ENCODE measurements around the gene TTLL13.

Gene TTLL13

DNA sequence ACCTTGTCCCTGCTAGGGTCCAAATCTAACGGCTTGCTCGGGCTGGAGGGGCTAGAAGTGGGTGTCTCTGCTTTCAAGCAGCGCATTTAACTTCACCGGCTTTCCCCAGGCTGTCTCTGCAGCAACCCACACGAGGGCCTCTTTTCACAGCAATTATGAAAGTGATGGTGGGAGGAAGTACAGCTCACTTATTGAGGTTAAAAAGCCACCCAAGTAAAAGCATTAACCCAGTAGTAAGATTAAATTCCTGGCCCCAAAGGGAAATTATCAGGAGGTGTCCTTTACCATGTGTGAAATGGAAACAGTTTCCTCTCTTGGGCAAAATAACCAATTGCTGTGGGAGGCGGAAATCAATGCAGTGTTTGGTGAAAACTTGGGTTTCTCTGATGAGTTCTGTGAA is 57.2 kb downstream of the TTLL13 start:
- no peak overlapping the region for H3K4me3 ChIP-seq (ENCODE audit: low read length)
- no peak overlapping the region for H3K4me2 ChIP-seq (ENCODE audit: low read depth, low read length)
- H3K4me1 ChIP-seq (ENCODE audit: low read length) = no peaks in the 10 kb centered on the region
- no peaks in the 10 kb centered on the region for H3K36me3 ChIP-seq (replicated peaks; ENCODE audit: insufficient read depth, low read length)
- no peak overlapping the region for H2AFZ ChIP-seq (ENCODE audit: low read length)
- no peaks in the 10 kb centered on the region for H3K79me2 ChIP-seq (ENCODE audit: low read length)
- DNase-seq = no peak
- H3K27ac ChIP-seq (ENCODE audit: low read length) = no peak overlapping the region
- H3K9ac ChIP-seq (ENCODE audit: low read length) = no peak overlapping the region
- TF ChIP-seq, protein P1, sequence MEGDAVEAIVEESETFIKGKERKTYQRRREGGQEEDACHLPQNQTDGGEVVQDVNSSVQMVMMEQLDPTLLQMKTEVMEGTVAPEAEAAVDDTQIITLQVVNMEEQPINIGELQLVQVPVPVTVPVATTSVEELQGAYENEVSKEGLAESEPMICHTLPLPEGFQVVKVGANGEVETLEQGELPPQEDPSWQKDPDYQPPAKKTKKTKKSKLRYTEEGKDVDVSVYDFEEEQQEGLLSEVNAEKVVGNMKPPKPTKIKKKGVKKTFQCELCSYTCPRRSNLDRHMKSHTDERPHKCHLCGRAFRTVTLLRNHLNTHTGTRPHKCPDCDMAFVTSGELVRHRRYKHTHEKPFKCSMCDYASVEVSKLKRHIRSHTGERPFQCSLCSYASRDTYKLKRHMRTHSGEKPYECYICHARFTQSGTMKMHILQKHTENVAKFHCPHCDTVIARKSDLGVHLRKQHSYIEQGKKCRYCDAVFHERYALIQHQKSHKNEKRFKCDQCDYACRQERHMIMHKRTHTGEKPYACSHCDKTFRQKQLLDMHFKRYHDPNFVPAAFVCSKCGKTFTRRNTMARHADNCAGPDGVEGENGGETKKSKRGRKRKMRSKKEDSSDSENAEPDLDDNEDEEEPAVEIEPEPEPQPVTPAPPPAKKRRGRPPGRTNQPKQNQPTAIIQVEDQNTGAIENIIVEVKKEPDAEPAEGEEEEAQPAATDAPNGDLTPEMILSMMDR (IDR thresholded peaks at IDR 0.05; ENCODE audit: low read length) = no peak
- TF ChIP-seq EZH2phosphoT487 (IDR thresholded peaks at IDR 0.05; ENCODE audit: low read length) = no peak
- no peak for TF ChIP-seq EZH2 (optimal IDR thresholded peaks at IDR 0.05; ENCODE audit: low read depth, low read length)
- no peaks in the 10 kb centered on the region for H3K9me3 ChIP-seq (replicated peaks; ENCODE audit: insufficient read depth, low read length)
- H3K9me2 ChIP-seq (replicated peaks; ENCODE audit: insufficient read depth, low read length) = no peaks in the 10 kb centered on the region
- H3K27me3 ChIP-seq (replicated peaks; ENCODE audit: insufficient read depth, low read length) = no peaks in the 10 kb centered on the region
- no peaks in the 10 kb centered on the region for H3F3A ChIP-seq (ENCODE audit: insufficient read depth, low read length)
- H4K20me1 ChIP-seq (ENCODE audit: insufficient read depth, low read length) = no peaks in the 10 kb centered on the region

DNA sequence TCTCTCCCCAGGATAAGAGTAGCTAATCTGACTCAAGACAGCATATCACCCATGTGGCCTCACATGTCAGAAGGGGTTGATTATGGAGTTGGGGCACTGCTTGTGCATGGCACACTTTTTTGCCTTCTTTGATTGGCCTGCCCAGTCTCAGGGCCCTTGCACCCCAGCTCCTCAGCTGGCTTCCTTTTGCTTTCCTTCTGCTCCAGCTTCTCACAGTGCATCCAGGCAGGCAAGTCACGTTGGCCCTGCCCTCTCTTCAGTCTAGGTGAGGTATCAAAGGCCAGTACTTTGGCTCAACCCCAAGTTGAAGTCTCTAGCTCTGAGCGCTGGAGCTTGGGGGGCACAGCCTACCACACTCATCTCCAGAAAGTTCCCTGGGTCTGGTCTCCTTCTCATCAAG is 58.3 kb downstream of the TTLL13 start:
- Histone ChIP-seq H3K9me2 (replicated peaks; ENCODE audit: insufficient read depth, low read length) (no peaks in the 10 kb centered on the region), H3K36me3 (replicated peaks; ENCODE audit: insufficient read depth, low read length) (no peaks in the 10 kb centered on the region), H3K9me3 (replicated peaks; ENCODE audit: insufficient read depth, low read length) (no peaks in the 10 kb centered on the region), H2AFZ (ENCODE audit: low read length) (no peak overlapping the region), H3K4me3 (ENCODE audit: low read length) (no peak overlapping the region), H3F3A (ENCODE audit: insufficient read depth, low read length) (no peaks in the 10 kb centered on the region), H3K9ac (ENCODE audit: low read length) (no peak overlapping the region), H3K4me2 (ENCODE audit: low read depth, low read length) (no peak overlapping the region), H3K27me3 (replicated peaks; ENCODE audit: insufficient read depth, low read length) (no peaks in the 10 kb centered on the region), H3K27ac (ENCODE audit: low read length) (no peak overlapping the region), H3K4me1 (ENCODE audit: low read length) (no peaks in the 10 kb centered on the region), H3K79me2 (ENCODE audit: low read length) (no peaks in the 10 kb centered on the region), H4K20me1 (ENCODE audit: insufficient read depth, low read length) (no peaks in the 10 kb centered on the region)
- no peak for TF ChIP-seq EZH2phosphoT487 (IDR thresholded peaks at IDR 0.05; ENCODE audit: low read length)
- no peak for TF ChIP-seq EZH2 (optimal IDR thresholded peaks at IDR 0.05; ENCODE audit: low read depth, low read length)
- TF ChIP-seq, protein P1 (IDR thresholded peaks at IDR 0.05; ENCODE audit: low read length) = no peak
- DNase-seq = no peak

DNA sequence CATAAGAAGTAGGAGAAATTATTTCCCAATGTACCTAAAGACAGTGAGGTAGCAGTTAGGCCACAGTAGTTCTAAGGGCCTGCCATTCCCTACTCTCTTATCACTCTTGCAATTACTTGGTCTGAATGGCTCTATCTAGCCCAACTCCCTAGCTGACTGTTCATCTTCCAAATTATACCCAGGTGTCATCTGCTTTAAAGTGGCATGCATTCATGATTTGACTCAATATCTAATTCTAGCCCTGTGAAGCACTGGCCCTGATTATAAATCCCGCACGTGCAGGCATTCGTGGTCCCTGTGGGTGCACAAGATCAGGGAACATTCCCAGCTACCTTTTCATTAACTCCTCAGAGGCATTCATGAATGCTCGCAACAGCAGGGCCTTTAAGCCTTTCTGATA is 59.7 kb downstream of the TTLL13 start:
- Histone ChIP-seq H3K79me2 (ENCODE audit: low read length) (no peaks in the 10 kb centered on the region), H3K36me3 (replicated peaks; ENCODE audit: insufficient read depth, low read length) (no peaks in the 10 kb centered on the region), H3K9me3 (replicated peaks; ENCODE audit: insufficient read depth, low read length) (no peaks in the 10 kb centered on the region), H3K4me3 (ENCODE audit: low read length) (no peak overlapping the region), H2AFZ (ENCODE audit: low read length) (no peak overlapping the region), H3K27ac (ENCODE audit: low read length) (no peak overlapping the region), H3K4me1 (ENCODE audit: low read length) (no peaks in the 10 kb centered on the region), H3K9ac (ENCODE audit: low read length) (no peak overlapping the region), H3K9me2 (replicated peaks; ENCODE audit: insufficient read depth, low read length) (no peaks in the 10 kb centered on the region), H4K20me1 (ENCODE audit: insufficient read depth, low read length) (no peaks in the 10 kb centered on the region), H3K27me3 (replicated peaks; ENCODE audit: insufficient read depth, low read length) (no peaks in the 10 kb centered on the region), H3K4me2 (ENCODE audit: low read depth, low read length) (no peak overlapping the region), H3F3A (ENCODE audit: insufficient read depth, low read length) (no peaks in the 10 kb centered on the region)
- DNase-seq = no peak
- no peak for TF ChIP-seq EZH2phosphoT487 (IDR thresholded peaks at IDR 0.05; ENCODE audit: low read length)
- TF ChIP-seq EZH2 (optimal IDR thresholded peaks at IDR 0.05; ENCODE audit: low read depth, low read length) = no peak
- TF ChIP-seq, protein P1 (IDR thresholded peaks at IDR 0.05; ENCODE audit: low read length) = no peak
